MCF 10A (cell line): ENCODE data around the gene RAP1GAP2. TPM values are rescaled to one million over a fixed set of nuclear protein-coding genes. Genes with fewer than 3 reads are reported as not detected.

ENCODE experiments used
- BruUV-seq: library from RNA; stranded (reverse); fragments of 400-500 nt; replicated peaks from 2 replicates; lab custom pipeline; 2021; lab: Mats Ljungman, UMichigan
- CTCF ChIA-PET: fragments of 300-600 bp; sonication (Branson Sonifier 250); formaldehyde crosslinking; extraction: SDS; loops from one replicate; lab custom pipeline; 2021; ENCODE audit warnings: antibody characterized with exemption, inconsistent platforms; lab: Yijun Ruan, JAX
- POLR2A ChIA-PET: fragments of 300-600, 350-650 bp; sonication (Branson Sonifier 250); formaldehyde crosslinking; extraction: SDS; loops from one replicate; lab custom pipeline; 2020; ENCODE audit warnings: antibody characterized with exemption, inconsistent platforms; lab: Yijun Ruan, JAX
- DNase-seq: peaks from one replicate; pipeline ENCODE4 v3.0.0-alpha.2; 2018; ENCODE audit not compliant: unreplicated experiment
- H3K27ac Mint-ChIP-seq: one replicate; pipeline ENCODE4 v1.8.0; 2022; ENCODE audit warnings: mild to moderate bottlenecking, low read depth, mixed read lengths; ENCODE audit not compliant: unreplicated experiment
- H3K27me3 Mint-ChIP-seq: one replicate; pipeline ENCODE4 v1.8.0; 2022; ENCODE audit warnings: mixed read lengths; ENCODE audit not compliant: insufficient read depth, unreplicated experiment
- H3K36me3 Mint-ChIP-seq: one replicate; pipeline ENCODE4 v1.8.0; 2022; ENCODE audit warnings: mild to moderate bottlenecking, moderate library complexity, mixed read lengths; ENCODE audit not compliant: insufficient read depth, unreplicated experiment
- H3K4me1 Mint-ChIP-seq: one replicate; pipeline ENCODE4 v1.8.0; 2022; ENCODE audit warnings: mixed read lengths; ENCODE audit not compliant: insufficient read depth, unreplicated experiment
- H3K4me3 Mint-ChIP-seq: one replicate; pipeline ENCODE4 v1.8.0; 2022; ENCODE audit warnings: mild to moderate bottlenecking, moderate library complexity, mixed read lengths; ENCODE audit not compliant: unreplicated experiment
- H3K9me3 Mint-ChIP-seq: one replicate; pipeline ENCODE4 v1.8.0; 2022; ENCODE audit warnings: mixed read lengths; ENCODE audit not compliant: unreplicated experiment
- intact Hi-C: fragments of 100-400 bp; cut with micrococcal nuclease; formaldehyde crosslinking; loops from 2 replicates; pipeline ENCODE4 v1.14.1; 2022
- total RNA-seq: library from RNA; stranded (reverse); gene quantifications from 2 replicates; pipeline ENCODE4 v1.2.3, GENCODE V29; 2022
- TF ChIP-seq, protein P1 (sequence below): fragments of 200-600 bp; IDR thresholded peaks from one replicate; pipeline ENCODE4 v1.8.0; 2022; ENCODE audit warnings: antibody characterized with exemption, mild to moderate bottlenecking; ENCODE audit not compliant: unreplicated experiment

RAP1GAP2 gene
- total RNA-seq, 1 experiment from 2014 or later, result 40.2 TPM

DNA sequence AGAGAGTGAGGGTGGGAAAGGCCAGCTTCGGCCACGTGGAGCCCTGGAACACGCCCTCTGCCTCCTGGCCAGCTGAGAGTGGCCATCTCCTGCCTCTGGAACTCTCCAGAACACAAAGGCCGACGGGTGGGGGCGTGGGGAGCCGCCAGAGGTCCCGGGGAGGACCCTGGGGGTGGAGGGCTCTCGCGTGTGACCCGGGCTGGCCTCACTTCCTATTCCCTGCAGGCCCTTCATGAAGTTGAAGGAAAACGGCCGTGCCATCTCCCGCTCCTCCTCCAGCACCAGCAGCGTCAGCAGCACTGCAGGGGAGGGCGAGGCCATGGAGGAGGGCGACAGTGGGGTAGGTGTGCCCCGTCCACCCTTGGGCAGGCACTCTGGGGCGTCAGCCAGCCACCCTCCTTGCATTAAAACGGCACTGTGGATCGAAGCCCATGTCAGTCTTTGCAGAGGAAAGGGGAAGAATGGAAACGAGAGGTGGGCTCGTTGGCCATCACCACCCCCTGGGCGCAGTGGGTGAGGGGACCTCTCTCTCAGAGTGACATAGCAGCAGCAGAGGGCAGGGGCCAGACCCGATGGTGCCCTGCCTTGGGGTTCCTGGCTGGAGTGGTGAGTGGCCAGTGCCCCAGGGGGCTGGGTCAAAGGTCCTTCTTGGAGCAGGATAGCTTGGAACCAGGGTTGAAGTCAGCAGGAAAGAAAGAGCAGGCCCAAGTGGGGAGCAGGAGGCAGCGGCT, 230.1 kb downstream of the RAP1GAP2 start:
- CTCF ChIA-PET, result interaction anchor here (0.6 kb wide), 1 partner anchor 12 kb away, joined by 3 read pairs; no protein-coding TSS in a partner anchor

DNA sequence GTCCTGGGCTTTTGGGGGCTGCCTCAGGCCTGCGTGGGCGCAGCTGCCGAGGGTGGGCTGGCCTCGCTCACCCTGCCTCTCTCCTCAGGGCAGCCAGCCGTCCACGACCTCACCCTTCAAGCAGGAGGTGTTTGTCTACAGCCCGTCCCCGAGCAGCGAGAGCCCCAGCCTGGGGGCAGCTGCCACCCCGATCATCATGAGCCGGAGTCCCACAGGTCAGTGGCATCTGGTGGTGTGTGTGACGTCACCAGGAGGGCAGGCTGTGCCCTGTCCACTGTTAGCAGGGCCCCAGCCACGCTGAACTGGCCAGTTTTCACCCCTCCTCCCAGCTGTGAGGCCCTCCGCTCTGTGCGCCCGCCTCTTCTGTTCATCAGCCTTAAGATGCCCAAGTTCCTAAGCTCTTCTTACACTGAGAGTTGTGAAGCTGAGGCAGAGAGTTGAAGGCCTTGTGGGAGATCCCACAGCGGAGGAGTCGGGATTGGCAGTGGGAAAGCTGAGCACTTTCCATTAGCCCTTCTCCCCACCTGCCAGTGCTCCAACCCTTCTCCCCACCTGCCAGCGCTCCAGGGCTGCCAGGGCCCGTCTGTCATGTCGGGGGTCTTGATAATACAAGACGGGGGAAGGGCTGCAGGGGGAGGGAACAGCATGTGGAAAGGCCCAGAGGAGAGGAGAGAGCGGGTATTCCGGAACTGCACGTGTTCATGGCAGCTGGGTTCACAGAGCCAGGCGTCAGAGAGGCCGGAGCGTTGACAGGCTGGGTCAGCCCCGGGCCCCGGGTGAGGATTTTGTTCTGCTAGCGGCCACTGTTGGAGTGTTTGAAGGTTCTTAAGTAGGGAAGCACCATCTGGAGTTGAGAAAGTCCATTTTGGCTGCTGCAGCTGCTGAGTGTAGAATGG, 230.9 kb downstream of the RAP1GAP2 start:
- BruUV-seq, result no TSS peak

More for the DNA sequence above, 230.1 kb downstream of the RAP1GAP2 start:
- intact Hi-C loops, result no loop called here
- TF ChIP-seq, protein P1, sequence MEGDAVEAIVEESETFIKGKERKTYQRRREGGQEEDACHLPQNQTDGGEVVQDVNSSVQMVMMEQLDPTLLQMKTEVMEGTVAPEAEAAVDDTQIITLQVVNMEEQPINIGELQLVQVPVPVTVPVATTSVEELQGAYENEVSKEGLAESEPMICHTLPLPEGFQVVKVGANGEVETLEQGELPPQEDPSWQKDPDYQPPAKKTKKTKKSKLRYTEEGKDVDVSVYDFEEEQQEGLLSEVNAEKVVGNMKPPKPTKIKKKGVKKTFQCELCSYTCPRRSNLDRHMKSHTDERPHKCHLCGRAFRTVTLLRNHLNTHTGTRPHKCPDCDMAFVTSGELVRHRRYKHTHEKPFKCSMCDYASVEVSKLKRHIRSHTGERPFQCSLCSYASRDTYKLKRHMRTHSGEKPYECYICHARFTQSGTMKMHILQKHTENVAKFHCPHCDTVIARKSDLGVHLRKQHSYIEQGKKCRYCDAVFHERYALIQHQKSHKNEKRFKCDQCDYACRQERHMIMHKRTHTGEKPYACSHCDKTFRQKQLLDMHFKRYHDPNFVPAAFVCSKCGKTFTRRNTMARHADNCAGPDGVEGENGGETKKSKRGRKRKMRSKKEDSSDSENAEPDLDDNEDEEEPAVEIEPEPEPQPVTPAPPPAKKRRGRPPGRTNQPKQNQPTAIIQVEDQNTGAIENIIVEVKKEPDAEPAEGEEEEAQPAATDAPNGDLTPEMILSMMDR, result no peak
- Mint-ChIP-seq H3K27me3 (no peaks in the 10 kb centered on the region), H3K27ac (no peak overlapping the region), H3K4me3 (no peak overlapping the region), H3K9me3 (peaks cover 26% of the 10 kb centered on the region), H3K4me1 (peaks cover 24% of the 10 kb centered on the region), H3K36me3 (peaks cover 37% of the 10 kb centered on the region)
- POLR2A ChIA-PET, result no interaction called here
- BruUV-seq, result no TSS peak
- DNase-seq, result no peak

DNA sequence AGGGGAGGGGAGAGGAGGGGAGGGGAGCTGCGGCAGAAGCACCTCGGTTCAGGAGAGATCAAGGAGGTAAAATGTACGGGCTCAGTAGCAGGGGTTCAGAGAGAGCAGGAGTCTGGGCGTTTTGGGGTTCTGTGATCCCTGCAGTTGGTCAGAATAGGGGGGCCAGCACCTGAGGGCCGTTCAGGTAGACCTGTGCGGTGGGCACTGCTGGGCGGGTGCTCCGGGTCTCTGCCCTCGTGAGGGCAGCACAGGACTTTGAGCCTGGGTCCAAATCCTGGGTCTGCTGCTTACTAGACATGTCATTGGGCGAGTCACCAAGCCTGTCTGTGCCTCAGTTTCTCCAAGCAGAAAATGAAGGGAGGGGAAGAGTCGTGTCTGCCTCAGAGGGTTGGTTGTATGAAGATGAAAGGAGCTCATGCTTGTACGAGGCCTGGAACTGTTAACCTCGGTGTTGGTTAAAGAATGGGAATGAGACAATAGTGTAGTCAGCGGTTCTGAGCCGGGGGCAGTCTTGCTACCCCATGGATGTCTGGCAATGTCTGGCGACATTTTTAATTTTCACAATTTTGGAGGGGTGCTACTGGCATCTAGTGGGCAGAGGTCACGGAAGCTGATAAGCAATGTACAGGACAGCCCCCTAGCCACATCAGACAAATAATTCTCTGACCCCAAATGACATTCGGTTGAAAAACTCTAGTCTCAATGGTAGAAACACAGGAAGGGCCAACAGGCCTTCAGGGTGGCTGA, 231.7 kb downstream of the RAP1GAP2 start:
- Mint-ChIP-seq H3K36me3 (peaks cover 22% of the 10 kb centered on the region), H3K9me3 (peaks cover 13% of the 10 kb centered on the region), H3K4me3 (no peak overlapping the region), H3K27ac (no peak overlapping the region), H3K4me1 (peaks cover 24% of the 10 kb centered on the region), H3K27me3 (no peaks in the 10 kb centered on the region)
- POLR2A ChIA-PET, result interaction anchor here (0.6 kb wide), 1 partner anchor 974 kb away, joined by 3 read pairs; no protein-coding TSS in a partner anchor
- TF ChIP-seq, protein P1, result no peak
- DNase-seq, result no peak
- CTCF ChIA-PET, result interaction anchor here (0.6 kb wide), 1 partner anchor 16 kb away, joined by 3 read pairs; no protein-coding TSS in a partner anchor
- no TSS peak for BruUV-seq
- intact Hi-C loops, result no loop called here

More for the DNA sequence above, 230.9 kb downstream of the RAP1GAP2 start:
- Mint-ChIP-seq H3K36me3 (peaks cover 29% of the 10 kb centered on the region), H3K4me3 (no peak overlapping the region), H3K27ac (no peak overlapping the region), H3K27me3 (no peaks in the 10 kb centered on the region), H3K4me1 (peaks cover 24% of the 10 kb centered on the region), H3K9me3 (peaks cover 21% of the 10 kb centered on the region)
- no peak for DNase-seq
- intact Hi-C loops, result no loop called here
- TF ChIP-seq, protein P1, result no peak
- POLR2A ChIA-PET, result no interaction called here
- CTCF ChIA-PET, result no interaction called here
